GM23248 (cell line): ENCODE results near the gene NLRP8. TPM values are rescaled to one million over a fixed set of nuclear protein-coding genes. Genes with fewer than 3 reads are reported as not detected.

ENCODE experiments used
- DNase-seq: peaks from one replicate; pipeline ENCODE4 v3.0.0-alpha.2; 2015
- H2AFZ ChIP-seq: fragments of 200-600 bp; sonication (generic); 2 replicates; pipeline ENCODE4 v1.6.1; 2016; ENCODE audit warnings: antibody characterized with exemption
- H3F3A ChIP-seq: fragments of 200-600 bp; sonication (generic); 2 replicates; pipeline ENCODE4 v1.6.1; 2016; ENCODE audit warnings: mild to moderate bottlenecking, antibody characterized with exemption, mixed run types; ENCODE audit not compliant: insufficient read depth
- H3K27ac ChIP-seq: fragments of 200-600 bp; sonication (generic); 2 replicates; pipeline ENCODE4 v1.5.1; 2016; ENCODE audit warnings: mild to moderate bottlenecking
- H3K27me3 ChIP-seq: fragments of 200-600 bp; sonication (generic); replicated peaks from 2 replicates; pipeline ENCODE4 v1.6.1; 2016; ENCODE audit warnings: mild to moderate bottlenecking; ENCODE audit not compliant: insufficient read depth
- H3K36me3 ChIP-seq: fragments of 200-600 bp; sonication (generic); 2 replicates; pipeline ENCODE4 v1.6.1; 2016; ENCODE audit warnings: low read depth, mild to moderate bottlenecking
- H3K4me1 ChIP-seq: fragments of 200-600 bp; sonication (generic); 2 replicates; pipeline ENCODE4 v1.6.1; 2016; ENCODE audit warnings: mild to moderate bottlenecking; ENCODE audit not compliant: insufficient read depth
- H3K4me2 ChIP-seq: fragments of 200-600 bp; sonication (generic); one replicate; pipeline ENCODE4 v1.6.1; 2016; ENCODE audit warnings: mild to moderate bottlenecking; ENCODE audit not compliant: unreplicated experiment
- H3K4me3 ChIP-seq: fragments of 200-600 bp; sonication (generic); 2 replicates; pipeline ENCODE4 v1.5.1; 2016; ENCODE audit warnings: mild to moderate bottlenecking
- H3K79me2 ChIP-seq: fragments of 200-600 bp; sonication (generic); 2 replicates; pipeline ENCODE4 v1.6.1; 2016; ENCODE audit warnings: mild to moderate bottlenecking; ENCODE audit not compliant: insufficient read depth
- H3K9ac ChIP-seq: fragments of 200-600 bp; sonication (generic); 2 replicates; pipeline ENCODE4 v1.6.1; 2016; ENCODE audit warnings: mild to moderate bottlenecking
- H3K9me2 ChIP-seq: fragments of 200-600 bp; sonication (generic); 2 replicates; pipeline ENCODE4 v1.6.1; 2016; ENCODE audit warnings: mixed run types, mild to moderate bottlenecking, moderate library complexity; ENCODE audit not compliant: insufficient read depth
- H3K9me3 ChIP-seq: fragments of 200-600 bp; sonication (generic); one replicate; pipeline ENCODE4 v1.6.1; 2017; ENCODE audit warnings: low read depth
- H4K20me1 ChIP-seq: fragments of 200-600 bp; sonication (generic); 2 replicates; pipeline ENCODE4 v1.6.0; 2016; ENCODE audit not compliant: insufficient read depth
- EZH2 ChIP-seq: fragments of 200-600 bp; sonication (generic); IDR thresholded peaks from 2 replicates; pipeline ENCODE4 v1.6.1; 2018; ENCODE audit warnings: antibody characterized with exemption, mild to moderate bottlenecking; ENCODE audit not compliant: insufficient read depth, poor library complexity, severe bottlenecking
- EZH2phosphoT487 ChIP-seq: fragments of 200-600 bp; sonication (generic); IDR thresholded peaks from 2 replicates; pipeline ENCODE4 v1.6.1; 2018; ENCODE audit warnings: antibody characterized with exemption, moderate library complexity, mild to moderate bottlenecking, low read depth; ENCODE audit not compliant: insufficient read depth
- WGBS, 2 experiments: methylation state at CpG; one replicate each; pipeline ENCODE4 v1.1.6; 2015 to 2017; ENCODE audit warnings: low lambda C conversion rate in 2 of 2, low coverage in 1 of 2; ENCODE audit errors: missing lambda C conversion rate in 2 of 2; 5-methylcytosine and 5-hydroxymethylcytosine counted together
- in situ Hi-C: fragments of 300-500 bp; cut with MboI; formaldehyde crosslinking; loops from 2 replicates; pipeline ENCODE4 v1.15.0; 2020
- polyA plus RNA-seq: library from polyadenylated mRNA; unstranded; fragments of >200 nt; fragmentation: Nextera tagmentation; extraction: Ambion mirVana; gene quantifications from 2 replicates; pipeline ENCODE4 v1.2.1, GENCODE V29; 2016
- total RNA-seq: library from RNA; depleted of rRNA; stranded (reverse); fragments of >200 nt; shearing (Covaris generic); gene quantifications from 2 replicates; pipeline ENCODE4 v1.2.3, GENCODE V29; 2014

Gene NLRP8
- total and polyA plus RNA-seq, 2 experiments from 2014 or later: not detected

DNA sequence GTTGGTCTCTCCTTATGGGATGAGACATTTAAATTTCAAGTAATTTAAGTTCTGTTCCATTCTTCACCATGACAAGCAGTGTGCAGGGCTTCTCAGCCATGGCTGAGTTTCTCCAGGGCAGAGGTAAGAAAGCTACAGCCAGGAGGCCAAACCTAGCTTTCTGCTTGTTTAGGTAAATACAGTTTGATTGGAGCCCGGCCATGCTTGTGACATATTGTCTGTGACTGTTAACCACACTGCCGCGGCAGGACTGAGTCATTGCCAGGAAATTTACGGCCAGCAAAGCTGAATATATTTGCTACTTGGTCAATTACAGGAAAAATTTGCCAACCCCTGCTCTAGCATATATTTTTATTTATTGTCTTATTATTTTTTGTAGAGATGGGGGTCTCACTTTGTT, 10.7 kb downstream of the NLRP8 start:
- H2AFZ ChIP-seq: no peak overlapping the region
- no peaks in the 10 kb centered on the region for H3K27me3 ChIP-seq
- H3K9ac ChIP-seq: no peak overlapping the region
- no peaks in the 10 kb centered on the region for H3K79me2 ChIP-seq
- no peaks in the 10 kb centered on the region for H3K9me2 ChIP-seq
- H3F3A ChIP-seq: no peaks in the 10 kb centered on the region
- in situ Hi-C loops: no loop called here
- no peaks in the 10 kb centered on the region for H3K36me3 ChIP-seq
- no peak overlapping the region for H3K4me2 ChIP-seq
- DNase-seq: no peak
- TF ChIP-seq EZH2 (no peak), EZH2phosphoT487 (no peak)
- H3K4me3 ChIP-seq: no peak overlapping the region
- WGBS, 2 experiments: 36 to 51% methylated on average over 4 of the region's 4 CpGs
- H3K27ac ChIP-seq: no peak overlapping the region
- H3K4me1 ChIP-seq: no peaks in the 10 kb centered on the region
- no peaks in the 10 kb centered on the region for H4K20me1 ChIP-seq
- no peaks in the 10 kb centered on the region for H3K9me3 ChIP-seq

DNA sequence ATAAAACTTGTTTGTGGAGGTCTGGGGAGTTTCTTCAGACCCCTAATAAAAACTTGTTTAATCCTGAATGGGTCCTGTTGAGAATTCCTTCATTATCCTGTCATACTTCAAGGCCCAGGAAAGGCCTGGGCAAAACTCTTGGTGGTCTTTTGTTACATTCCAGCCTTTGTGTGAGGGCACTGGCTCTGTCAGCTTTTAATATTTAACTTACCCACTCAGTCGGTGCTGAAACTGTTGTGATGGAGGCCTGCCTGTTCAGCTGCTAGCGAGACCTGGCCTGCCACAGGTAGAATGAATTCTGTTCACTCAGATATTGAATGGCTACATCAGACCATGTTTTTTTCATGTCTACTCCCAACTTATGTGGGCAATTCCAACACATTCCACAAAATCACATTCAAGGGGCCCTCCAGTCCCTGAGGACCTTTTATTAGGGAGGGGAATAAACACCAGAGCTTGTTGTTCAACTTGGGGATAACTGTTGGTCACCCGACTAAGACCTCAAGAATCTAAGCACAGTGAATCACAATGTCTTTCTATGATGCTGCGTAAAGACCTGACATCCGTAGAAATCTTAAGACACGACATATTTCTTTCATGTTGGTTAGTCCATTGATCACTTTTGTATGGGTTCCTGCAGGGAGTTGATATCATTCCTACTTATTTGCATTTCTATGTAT, 12.5 kb downstream of the NLRP8 start:
- Histone ChIP-seq H3K4me2 (no peak overlapping the region), H3K27me3 (no peaks in the 10 kb centered on the region), H3K9me2 (no peaks in the 10 kb centered on the region), H3K4me1 (no peaks in the 10 kb centered on the region), H3K79me2 (no peaks in the 10 kb centered on the region), H3K27ac (no peak overlapping the region), H3K4me3 (no peak overlapping the region), H3F3A (no peaks in the 10 kb centered on the region), H3K36me3 (no peaks in the 10 kb centered on the region), H3K9me3 (no peaks in the 10 kb centered on the region), H3K9ac (no peak overlapping the region), H2AFZ (no peak overlapping the region), H4K20me1 (no peaks in the 10 kb centered on the region)
- DNase-seq: no peak
- 31% methylated on average over 6 of the region's 6 CpGs for WGBS, 2 experiments
- TF ChIP-seq EZH2 (no peak), EZH2phosphoT487 (no peak)
- in situ Hi-C loops: no loop called here

DNA sequence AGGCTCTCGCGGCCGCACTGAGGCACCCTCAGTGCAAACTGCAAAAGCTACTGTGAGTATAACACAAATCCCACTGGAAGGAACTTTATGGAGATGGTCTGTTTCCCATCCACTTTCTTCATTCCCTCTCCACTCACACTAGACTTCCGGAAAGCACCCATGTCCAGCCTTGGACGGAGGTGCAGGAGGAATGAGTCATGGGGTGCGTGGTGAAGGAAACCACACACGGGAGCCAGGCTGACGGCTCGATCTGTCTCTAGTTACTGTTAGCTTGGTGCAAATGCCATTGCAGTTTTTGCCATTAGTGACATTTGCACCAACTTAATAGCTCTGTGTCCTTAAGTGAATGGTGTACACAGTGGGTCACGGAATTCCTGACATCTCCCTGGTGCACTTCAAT, 14.6 kb downstream of the NLRP8 start:
- Histone ChIP-seq H3K4me3 (no peak overlapping the region), H2AFZ (no peak overlapping the region), H3K27me3 (no peaks in the 10 kb centered on the region), H3K9me3 (no peaks in the 10 kb centered on the region), H3K36me3 (no peaks in the 10 kb centered on the region), H3K27ac (no peak overlapping the region), H3K79me2 (no peaks in the 10 kb centered on the region), H3K9me2 (no peaks in the 10 kb centered on the region), H3K9ac (no peak overlapping the region), H3F3A (no peaks in the 10 kb centered on the region), H3K4me2 (no peak overlapping the region), H3K4me1 (no peaks in the 10 kb centered on the region), H4K20me1 (no peaks in the 10 kb centered on the region)
- DNase-seq: no peak
- TF ChIP-seq EZH2 (no peak), EZH2phosphoT487 (no peak)
- in situ Hi-C loops: no loop called here
- 53 to 62% methylated on average over 10 of the region's 10 CpGs for WGBS, 2 experiments

DNA sequence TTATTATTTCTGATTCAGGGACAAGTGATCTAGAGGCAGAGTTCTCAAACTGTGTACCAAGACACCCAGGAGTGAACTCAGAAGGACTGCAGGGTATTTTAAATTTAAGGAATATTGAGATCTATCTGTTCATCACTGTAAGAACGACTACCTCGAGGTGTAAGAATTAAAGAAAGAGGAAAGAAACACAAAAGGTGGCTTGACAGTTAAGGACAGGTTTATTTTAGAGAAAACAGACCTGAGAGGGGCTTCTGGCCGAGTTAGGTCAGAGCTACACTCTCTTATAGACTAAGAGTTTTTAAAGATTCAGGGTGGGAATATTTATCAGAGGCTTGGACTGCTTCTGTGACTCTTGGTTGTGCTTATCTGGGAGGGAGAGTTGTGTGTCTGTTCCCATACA, 26.4 kb downstream of the NLRP8 start:
- no peak overlapping the region for H2AFZ ChIP-seq
- no peak overlapping the region for H3K4me2 ChIP-seq
- no peaks in the 10 kb centered on the region for H3K9me2 ChIP-seq
- H3K4me3 ChIP-seq: no peak overlapping the region
- H3K79me2 ChIP-seq: no peaks in the 10 kb centered on the region
- no peaks in the 10 kb centered on the region for H3F3A ChIP-seq
- no peak overlapping the region for H3K9ac ChIP-seq
- 0 to 5% methylated on average over 3 of the region's 3 CpGs for WGBS, 2 experiments
- H3K36me3 ChIP-seq: no peaks in the 10 kb centered on the region
- H3K4me1 ChIP-seq: no peaks in the 10 kb centered on the region
- no peak for DNase-seq
- no peaks in the 10 kb centered on the region for H3K9me3 ChIP-seq
- no peak for TF ChIP-seq EZH2phosphoT487
- TF ChIP-seq EZH2: no peak
- H3K27me3 ChIP-seq: no peaks in the 10 kb centered on the region
- no peaks in the 10 kb centered on the region for H4K20me1 ChIP-seq
- H3K27ac ChIP-seq: no peak overlapping the region
- in situ Hi-C loops: no loop called here

DNA sequence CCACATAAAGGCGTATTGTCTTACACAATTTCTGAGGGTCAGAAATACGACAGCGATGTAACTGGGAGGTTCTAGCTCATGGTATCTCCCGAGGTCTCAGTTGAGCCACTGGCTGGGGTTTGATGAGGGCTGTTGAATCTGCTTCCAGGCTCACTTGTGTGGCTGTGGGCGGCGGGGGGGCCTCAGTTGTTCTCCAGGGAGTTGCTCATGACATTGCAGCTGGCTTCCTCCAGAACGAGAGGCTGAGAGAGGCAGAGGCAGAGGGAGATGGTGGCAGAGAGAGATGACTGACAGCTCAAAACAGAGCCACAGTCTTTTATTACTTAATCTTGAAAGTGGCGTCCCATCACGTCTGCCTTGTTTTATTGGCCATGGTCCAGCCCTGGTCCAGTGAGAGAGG, 32.8 kb downstream of the NLRP8 start:
- Histone ChIP-seq H3K36me3 (no peaks in the 10 kb centered on the region), H3K79me2 (no peaks in the 10 kb centered on the region), H2AFZ (no peak overlapping the region), H3K9me3 (no peaks in the 10 kb centered on the region), H3F3A (no peaks in the 10 kb centered on the region), H4K20me1 (no peaks in the 10 kb centered on the region), H3K4me3 (no peak overlapping the region), H3K4me2 (no peak overlapping the region), H3K4me1 (no peaks in the 10 kb centered on the region), H3K9ac (no peak overlapping the region), H3K9me2 (no peaks in the 10 kb centered on the region), H3K27me3 (no peaks in the 10 kb centered on the region), H3K27ac (no peak overlapping the region)
- 27 to 32% methylated on average over 9 of the region's 9 CpGs for WGBS, 2 experiments
- in situ Hi-C loops: no loop called here
- TF ChIP-seq EZH2phosphoT487: no peak
- TF ChIP-seq EZH2: no peak
- no peak for DNase-seq
